HG03066 (cell line): ENCODE results near the gene GALR2.

Experiments
- ATAC-seq: cut with Tn5 transposase; IDR thresholded peaks from one replicate; pipeline ENCODE4 v1.9.1; 2021; ENCODE audit warnings: low read depth; ENCODE audit not compliant: unreplicated experiment

GALR2 gene

DNA sequence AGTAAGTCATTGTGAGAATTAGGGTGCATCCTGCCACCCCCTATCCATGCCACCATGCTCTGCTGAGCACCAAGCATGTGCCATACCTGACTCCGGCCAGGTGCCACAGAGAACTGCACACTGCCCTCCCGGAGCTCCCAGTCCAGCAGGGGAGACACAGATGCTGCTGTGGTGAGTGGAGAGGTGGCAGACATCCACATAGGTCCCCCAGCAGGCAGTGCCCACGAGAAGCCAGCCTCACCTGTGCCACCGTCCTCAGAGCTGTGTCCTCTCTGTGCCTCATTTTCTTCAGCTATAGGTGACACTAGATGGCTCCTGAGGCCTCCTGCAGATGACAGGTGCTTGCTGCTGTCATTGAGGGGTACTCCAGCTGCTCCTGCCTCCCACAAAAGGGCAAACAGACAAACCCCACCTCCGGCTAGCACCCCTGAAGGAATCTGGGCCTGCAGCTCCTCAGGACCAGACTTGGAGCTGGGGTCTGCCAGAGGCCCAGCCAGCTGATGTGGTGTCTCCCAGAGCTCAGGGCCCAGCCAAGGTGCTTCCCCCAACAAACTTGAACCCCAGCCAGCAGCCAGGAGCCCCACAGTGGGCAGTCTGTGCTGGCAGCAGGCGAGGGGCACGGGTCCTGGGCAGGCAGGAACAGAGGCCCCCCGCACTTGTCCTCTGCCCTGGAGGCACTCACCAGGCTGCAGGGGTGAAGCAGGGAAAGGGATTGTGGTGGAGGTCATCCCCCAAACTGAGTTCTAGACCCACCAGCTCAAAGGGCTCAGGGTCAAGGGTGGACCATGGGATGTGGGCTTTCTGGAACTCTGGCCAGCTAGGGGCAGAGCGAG is 49.4 kb downstream of the GALR2 start:
- ATAC-seq, result no peak

DNA sequence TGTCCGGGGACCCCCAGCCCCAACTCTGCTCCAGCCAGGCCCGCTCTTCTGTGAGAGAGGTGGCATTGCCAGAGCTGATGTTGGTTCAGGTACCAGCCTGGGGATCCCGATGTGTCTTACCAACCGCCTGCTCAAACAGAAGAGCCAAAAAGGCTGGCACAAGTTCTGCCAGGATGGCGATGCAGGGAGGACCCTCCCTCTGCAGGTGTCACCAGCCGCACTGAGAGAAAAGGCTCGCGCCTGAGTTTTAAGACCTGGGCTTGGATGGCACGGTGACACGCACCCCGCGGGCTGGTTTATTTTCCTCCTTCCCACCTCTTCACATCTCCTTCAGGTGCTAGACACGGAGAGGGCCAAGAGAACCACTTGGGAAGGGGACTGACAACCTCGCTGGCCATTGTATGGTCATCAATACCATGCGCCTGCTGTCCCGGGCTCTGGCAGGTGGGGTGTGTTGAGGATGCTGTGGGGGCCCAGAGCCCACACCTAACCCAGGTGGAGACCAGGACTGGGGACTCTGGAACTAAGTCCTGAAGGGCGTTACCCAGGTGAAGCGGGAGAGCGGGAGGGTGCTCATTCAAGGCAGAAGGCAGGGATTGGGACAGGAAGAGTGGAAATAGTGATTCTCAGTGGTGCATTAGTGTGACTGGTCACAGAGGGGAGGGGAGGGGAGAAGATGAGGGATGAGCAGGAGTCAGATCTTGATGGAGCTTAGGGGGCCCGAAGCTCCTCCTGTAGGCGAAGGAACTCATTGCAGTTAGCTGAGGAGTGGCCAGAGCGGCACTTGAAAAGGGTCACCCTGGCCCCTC is 50.2 kb downstream of the GALR2 start:
- ATAC-seq, result no peak

DNA sequence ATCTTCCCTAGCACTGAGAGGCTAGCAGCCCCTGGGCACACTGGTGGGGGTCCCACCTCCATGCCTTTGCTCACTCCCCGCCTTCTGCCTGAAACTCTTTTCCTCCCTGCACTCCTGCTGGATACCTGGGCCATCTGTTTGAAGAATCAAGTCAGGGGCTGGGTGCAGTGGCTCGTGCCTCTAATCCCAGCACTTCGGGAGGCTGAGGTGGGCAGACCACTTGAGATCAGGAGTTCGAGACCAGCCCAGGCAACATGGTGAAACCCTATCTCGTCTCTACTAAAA is 50.8 kb downstream of the GALR2 start:
- ATAC-seq, result no peak

DNA sequence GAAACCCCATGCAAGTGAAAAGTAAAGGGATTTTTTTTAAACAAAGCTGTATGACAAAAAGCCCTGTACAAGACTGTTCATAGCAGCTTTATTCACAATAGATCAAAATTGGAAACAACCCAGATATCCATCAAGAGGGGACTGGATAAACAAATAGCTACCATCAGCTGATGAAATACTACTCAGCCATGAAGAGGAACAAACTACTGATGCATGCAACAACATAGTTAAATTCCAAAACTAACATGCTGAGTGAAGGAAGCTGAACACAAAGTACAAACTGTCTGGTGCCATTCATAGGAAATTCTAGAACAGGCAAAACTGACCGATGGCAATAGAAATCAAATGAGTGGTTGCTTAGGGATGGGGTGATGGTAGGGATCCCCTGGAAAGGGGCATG is 51.3 kb downstream of the GALR2 start:
- no peak for ATAC-seq
